Activated CD4-positive, alpha-beta T cell treated with anti-CD3 and anti-CD28 coated beads, Interleukin-10, Interleukin-2, amounts not matched to agents 100 ng/mL and 50 ng/mL, durations not matched to agents 16 hours and 8 hours (primary cell): ENCODE data around the gene SLC12A3.

Experiments
- DNase-seq: peaks from one replicate; pipeline ENCODE4 v3.0.0-alpha.2; 2020

Gene SLC12A3

GRCh38 chr16:56945847-56946527 is 81.0 kb downstream of the SLC12A3 start:
- DNase-seq, result no peak

GRCh38 chr16:56946767-56947603 is 82.0 kb downstream of the SLC12A3 start:
- DNase-seq, result no peak

- no peak for DNase-seq
These were observed 82.6 kb downstream of the SLC12A3 start for GRCh38 chr16:56947604-56947995.

GRCh38 chr16:56948234-56948633 is 83.2 kb downstream of the SLC12A3 start:
- no peak for DNase-seq

GRCh38 chr16:56950051-56950450 is 85.0 kb downstream of the SLC12A3 start:
- no peak for DNase-seq

GRCh38 chr16:56950455-56950854 is 85.4 kb downstream of the SLC12A3 start:
- no peak for DNase-seq

GRCh38 chr16:56950881-56951771 is 86.1 kb downstream of the SLC12A3 start:
- peak; percentile 73 for DNase-seq

GRCh38 chr16:56953006-56953405 is 88.0 kb downstream of the SLC12A3 start:
- no peak for DNase-seq

- no peak for DNase-seq
These were observed 91.1 kb downstream of the SLC12A3 start for GRCh38 chr16:56956076-56956475.

GRCh38 chr16:56956756-56957155 is 91.7 kb downstream of the SLC12A3 start:
- DNase-seq, result no peak

- no peak for DNase-seq
These were observed 95.8 kb downstream of the SLC12A3 start for GRCh38 chr16:56960681-56961281.

- DNase-seq, result no peak
These were observed 96.4 kb downstream of the SLC12A3 start for GRCh38 chr16:56961386-56961785.

GRCh38 chr16:56961851-56962281 is 96.9 kb downstream of the SLC12A3 start, which contains the start of gene CETP:
Gene CETP (plus strand): TSS chr16:56961950. CDS start chr16:56961980, 30 bp downstream.
- no peak for DNase-seq

GRCh38 chr16:56964243-56965148 is 99.5 kb downstream of the SLC12A3 start:
- DNase-seq, result peak; percentile 95
